ENCODE results near the gene LRMDA. TPM values are rescaled to one million over a fixed set of nuclear protein-coding genes. Genes with fewer than 3 reads are reported as not detected.
A peak's percentile ranks its signal among the peaks of the same experiment; 100 is the strongest.

Gene LRMDA
- total RNA-seq, 1 experiment from 2014 or later, result 7.9 TPM

DNA sequence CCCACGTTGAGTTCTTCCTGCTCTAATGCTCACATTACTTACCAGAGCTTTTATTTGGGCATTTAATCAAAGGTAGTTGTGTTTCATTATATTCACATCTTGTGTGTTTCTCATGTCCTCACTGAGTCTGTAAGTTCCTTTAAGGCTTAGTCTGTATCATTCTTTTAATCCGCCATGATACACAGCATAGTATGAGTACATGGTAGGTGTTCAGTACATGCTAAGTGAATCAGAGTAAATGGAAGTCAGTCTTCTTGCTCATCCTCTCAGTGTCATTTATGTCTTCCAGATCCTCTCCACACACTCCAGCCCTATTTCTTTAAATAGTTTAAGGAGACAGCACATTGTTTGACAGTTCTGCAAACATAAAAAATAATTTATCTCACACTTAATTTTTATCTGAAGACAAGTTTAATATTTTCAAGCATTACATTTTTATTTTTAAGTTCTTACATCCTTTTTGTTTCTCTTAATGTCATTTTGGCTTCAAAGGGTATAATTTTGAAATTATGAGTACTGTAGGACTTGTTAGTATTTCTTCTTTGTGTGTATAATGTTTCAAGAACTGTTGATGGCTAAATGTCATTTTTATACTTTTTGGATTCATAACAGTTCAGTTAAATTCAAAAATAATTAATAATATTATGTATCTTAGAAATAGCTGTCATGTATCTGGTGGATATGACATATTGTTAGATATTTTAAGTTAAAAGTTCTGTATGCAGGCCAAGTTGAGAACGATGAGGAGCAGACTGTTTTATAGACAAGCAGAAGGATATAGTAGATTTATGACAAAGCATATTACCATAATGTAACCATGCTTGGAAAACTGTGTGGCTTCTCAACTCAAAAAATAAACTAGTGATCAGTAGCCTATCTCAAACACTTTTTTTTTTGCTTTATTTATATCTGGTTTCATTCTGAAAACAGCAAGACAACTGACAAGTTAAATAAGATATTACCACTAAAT is 342.7 kb downstream of the LRMDA start:
- DNase-seq (ENCODE audit: low read depth), result no peak

DNA sequence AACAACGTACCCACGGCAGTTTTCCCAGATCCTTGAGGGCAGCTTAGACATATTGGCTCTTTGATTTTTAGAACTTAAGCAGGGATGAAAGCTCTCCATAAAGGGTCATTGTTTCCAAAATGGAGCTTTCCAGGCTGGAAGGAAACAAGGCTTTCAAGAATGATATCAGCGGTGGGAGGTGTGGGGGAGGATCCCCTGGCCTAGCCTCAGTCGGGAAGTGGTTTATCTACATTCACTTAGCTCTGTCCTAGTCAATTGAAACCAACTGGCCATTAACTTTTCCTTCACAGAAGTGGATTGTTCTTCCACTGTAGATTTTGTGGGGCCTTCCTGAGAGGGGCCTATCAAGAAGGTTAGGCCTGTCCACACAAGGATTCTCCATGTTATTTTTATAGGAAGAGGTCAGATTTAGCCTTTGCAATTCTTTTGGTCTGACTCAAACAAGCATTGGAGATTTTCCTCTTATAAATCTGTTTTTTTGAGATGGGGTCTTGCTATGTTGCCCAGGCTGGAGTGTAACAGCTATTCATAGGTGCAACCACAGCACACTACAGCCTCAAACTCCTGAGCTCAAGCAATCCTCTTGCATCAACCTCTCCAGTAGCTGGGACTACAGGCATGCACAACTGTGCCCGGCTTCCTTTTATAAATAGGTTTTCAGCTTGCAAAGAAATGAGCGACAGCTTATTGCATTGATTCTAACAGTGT is 343.5 kb downstream of the LRMDA start:
- peak; percentile 73 for DNase-seq (ENCODE audit: low read depth)

DNA sequence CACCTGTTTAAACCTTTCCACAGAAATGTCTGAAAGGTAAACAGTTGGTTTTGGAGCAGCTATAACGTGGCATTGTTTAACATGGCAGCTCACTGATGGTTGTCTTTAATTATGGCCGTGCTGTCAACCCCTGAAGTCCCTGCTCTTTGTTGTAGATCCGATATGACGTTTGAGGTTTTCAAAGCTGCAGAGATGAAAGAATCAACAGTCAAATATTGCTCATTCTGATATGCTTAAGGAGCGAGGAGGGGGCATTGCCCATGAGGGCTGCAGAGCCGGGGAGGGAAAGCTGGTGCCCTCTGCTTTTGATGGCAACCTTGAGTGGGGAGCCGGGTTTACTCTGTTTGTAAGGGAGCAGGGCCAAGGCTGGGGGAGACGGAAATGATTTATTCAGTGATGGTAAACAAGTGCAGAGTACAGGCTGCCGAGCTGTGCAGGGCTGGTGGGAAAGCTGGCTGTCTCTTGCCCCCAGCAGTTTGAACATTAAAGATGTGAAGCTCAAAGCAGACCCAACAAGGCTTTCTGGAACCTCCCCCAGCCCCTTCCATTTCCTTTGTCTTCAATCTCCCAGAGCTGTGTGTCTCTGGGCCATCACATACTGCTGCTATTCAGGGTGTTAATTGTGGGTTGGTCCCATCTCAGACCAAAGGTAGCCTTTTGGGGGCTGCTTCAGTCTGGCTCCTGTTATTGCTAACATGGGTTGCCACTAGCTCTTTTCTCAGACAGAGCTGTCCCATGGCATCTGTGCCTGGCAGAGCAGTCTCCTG is 345.5 kb downstream of the LRMDA start:
- no peak for DNase-seq (ENCODE audit: low read depth)

DNA sequence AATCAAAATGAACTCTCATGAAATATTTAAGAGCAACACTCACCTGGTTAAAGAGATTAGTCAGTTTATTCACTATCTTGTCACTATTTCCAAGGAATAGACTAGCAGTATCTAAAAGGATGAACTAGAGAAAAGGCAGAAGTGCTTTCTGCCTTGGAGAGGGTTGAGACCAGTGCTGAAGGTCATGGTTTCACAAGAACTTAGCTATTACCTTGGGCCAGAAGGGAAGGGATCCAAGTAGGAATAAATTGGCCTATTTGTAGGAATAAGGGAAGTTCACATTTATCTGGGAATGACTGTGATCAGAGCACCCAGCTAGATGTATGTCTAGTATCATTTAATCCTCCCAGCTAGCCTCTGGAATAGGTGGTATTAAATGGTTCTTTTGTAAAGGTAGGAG is 347.2 kb downstream of the LRMDA start:
- DNase-seq (ENCODE audit: low read depth), result no peak

DNA sequence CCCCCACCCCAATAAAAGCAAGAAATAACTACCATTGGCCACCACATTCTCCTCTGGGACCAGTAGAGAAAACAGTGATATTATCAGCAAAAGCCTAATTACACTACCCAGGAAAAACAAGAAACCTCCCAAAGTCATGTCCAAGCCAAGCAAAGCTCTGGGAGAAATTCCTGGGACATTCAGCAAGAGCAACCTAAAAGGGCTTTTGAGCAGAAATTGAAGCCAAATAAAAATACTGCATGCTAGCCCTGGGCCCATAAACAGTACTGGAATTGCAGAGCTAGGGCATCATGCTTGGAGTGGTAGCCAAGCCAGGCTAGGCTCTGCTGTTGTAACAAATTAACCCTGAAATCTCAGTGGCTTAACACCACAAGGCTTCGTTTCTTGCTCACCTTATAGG is 347.9 kb downstream of the LRMDA start:
- no peak for DNase-seq (ENCODE audit: low read depth)

DNA sequence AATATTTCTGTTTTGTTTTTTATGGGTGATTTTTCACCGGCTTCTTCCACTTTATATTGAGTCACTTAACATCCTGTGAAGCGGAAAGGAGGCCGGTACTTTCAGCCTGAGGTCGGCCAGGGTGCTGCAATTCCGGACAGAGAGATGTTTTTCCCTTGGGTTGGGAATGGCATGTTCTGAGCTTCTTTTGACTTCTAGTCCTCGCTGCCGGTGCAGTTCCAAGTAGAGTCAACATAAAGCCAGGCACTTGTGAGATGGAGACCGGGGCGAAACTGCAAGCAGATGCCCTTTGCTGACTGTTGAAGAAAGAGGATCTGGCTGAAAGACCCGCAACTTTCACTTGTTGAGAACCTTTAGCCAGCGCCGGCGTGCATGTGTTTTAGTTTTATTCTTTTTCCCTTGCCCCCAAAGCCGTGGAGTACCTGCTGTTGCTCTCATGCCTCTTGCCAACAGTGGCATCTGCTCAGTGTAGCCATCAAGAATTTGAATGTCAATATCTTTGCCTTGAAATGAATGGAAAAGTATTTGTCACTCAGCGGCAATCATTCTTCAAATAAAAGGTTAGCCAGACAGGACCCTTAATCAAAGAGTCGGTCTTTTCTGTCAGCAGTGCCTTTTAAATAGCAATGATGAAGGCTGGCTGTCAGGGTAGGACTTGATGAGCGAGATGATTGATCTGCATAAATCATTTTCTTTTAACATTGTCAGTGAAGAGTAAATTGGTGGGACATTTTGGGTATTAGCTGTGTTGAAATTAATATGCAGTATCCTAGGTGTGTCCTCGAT is 351.2 kb downstream of the LRMDA start:
- no peak for DNase-seq (ENCODE audit: low read depth)

DNA sequence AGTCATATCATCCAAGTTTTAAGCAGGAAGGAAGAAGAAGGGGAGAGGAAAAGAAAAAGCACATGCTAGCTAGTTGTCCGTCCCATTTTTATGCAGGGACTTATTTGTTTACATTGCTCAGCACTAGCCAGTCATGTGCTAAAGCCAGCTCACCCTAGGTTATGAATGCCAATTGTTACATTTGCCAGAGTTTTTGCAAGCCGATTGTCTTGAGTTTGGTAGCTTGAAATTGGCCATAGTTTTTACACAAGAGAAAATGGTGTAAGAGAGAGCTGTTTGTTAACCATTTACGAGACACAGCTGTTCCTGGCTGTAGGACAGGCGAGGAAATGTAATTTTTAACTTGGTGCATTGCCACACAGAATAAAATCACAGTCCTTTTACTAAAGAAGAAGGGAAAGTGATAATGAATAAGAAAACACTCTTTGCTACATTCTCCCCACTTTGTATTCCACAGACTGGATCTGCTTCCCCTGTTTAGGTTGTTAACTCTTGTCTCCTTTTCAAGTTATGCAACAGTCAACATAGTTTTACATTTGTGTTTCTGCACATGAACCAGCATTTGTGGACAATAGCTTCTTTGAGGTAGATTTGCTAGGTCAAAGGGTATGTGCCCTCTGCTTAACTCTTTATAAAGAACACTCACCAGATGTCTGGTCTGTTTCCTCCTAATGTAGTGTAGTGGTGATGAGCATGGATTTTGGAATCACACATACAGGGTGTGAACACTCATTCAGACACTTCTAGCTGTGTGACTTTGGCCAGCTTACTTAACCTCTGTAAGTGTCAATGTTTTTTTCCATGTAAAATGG is 357.2 kb downstream of the LRMDA start:
- DNase-seq (ENCODE audit: low read depth), result peak; percentile 20

DNA sequence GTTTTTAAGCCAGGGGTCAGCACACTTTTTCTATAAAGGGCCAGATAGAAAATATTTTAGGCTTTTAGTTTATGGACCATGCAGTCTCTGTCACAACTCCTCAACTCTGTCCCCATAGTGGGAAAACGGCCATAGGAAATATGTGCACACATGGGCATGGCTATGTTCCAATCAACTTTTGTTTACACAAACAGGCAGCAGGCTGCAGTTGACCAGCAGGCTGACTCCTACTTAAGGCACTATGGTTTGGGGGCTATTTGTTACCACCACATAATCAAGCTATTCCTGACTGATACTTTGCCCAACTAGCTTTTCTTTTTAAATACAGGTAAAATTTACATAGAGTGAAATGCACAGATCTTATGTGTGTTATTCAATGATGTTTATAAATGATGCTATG is 362.4 kb downstream of the LRMDA start:
- DNase-seq (ENCODE audit: low read depth), result no peak

DNA sequence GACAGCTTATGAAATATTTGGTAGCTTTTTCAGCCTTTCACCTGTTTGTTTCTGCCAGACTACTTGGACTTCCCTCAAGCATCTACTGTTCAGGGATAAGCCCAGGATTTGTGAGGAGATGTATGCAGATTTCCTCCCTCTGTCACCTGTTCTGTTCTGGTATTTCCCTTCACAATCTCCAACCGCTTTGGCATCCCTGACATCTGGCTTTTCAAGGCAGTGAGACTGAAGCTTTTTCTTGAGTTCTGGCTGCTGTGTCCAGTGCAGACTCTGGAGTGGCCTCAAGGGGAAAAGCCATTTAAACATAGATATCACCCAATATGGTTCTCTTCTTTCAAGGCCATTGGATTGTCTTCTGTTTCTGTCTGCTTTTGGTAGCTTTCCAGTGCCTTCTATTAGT is 369.7 kb downstream of the LRMDA start:
- DNase-seq (ENCODE audit: low read depth), result no peak

DNA sequence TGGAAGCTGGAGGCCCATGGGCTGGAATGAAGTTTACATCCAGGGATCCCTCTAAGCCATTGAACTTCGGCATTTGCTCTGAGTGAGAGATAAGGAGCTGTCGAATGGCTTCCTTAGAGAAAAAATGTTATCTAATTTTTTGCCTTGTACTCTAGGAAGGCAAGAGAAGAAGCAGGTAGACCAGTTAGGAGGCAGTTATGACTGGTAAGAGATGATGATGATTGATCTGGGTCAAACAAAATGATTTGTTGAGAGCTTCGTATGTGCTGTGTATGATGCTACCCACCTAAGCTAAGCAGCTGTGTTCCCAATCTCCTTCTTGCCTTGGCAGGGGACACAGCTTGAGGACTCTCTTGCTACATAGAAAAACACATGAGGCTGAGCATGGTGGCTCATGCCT is 370.2 kb downstream of the LRMDA start:
- DNase-seq (ENCODE audit: low read depth), result no peak

DNA sequence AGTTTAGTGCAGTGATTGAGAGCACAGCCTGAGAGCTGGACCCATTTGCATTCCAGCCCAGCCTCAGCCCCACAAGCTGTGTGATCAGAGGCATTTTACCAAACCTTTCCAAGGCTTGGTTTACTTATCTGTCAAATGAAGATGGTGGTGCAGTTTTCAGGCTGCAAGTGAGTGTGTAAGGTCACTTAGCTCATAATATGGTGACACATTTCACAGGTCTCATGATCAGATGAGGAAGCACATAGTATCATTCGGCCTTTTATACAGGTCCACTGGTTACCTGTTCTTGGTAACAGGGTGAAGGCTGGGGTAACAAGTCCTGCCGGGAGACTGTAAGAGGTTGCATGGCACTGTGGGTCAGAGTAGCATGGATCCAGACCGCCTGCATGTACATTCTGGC is 371.7 kb downstream of the LRMDA start:
- DNase-seq (ENCODE audit: low read depth), result no peak

DNA sequence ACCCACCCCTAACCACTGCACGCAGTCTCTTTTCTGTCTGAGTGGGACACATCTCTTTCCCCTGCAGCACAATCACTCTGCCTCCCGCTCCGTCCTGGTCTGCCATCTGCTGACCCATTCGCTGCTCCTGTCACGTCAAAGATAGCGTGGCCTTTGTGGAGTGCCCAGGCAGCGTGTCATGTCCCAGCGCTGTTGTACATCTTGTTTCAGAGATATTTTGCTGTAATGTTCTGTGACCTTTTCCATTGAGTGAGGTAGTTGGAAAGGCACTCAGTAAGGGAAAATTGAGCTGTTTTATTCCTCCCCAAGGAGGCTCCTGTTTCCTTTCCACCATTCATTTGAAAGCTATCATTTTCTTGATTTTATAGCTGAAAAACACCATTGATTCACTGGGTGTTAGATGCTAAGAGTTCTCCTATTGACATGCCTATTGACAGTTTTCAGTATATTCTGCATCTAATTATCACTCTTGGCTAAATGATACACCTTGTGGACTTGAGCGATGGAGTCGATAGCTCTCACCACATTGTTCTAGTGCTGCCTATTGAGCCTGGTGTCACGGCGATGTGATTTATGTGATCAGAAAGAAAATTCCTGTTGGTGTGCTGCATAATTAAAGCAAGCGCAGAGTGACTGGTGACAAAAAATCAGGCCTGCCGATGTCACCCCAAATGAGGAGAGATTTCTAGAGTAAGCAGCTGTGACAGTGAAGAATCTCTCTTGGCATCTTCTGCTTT is 372.6 kb downstream of the LRMDA start:
- DNase-seq (ENCODE audit: low read depth), result no peak

DNA sequence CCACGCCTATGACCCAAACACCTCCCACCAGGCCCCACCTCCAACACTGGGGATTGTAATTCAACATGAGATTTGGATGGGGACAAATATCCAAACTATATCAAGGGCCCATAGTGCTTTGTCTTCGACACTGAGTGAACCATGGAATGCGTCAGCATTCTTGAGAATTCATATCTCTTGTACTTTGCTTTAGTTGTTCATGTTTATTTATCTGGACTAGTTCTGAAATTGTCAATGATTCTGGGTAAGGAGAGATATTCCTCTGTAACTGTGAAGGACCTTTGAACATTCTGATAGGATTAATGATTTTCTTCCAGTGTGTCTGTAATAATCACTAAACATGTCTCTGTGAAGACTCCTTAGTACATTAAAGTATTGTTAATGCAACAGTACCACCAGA is 374.8 kb downstream of the LRMDA start:
- no peak for DNase-seq (ENCODE audit: low read depth)

DNA sequence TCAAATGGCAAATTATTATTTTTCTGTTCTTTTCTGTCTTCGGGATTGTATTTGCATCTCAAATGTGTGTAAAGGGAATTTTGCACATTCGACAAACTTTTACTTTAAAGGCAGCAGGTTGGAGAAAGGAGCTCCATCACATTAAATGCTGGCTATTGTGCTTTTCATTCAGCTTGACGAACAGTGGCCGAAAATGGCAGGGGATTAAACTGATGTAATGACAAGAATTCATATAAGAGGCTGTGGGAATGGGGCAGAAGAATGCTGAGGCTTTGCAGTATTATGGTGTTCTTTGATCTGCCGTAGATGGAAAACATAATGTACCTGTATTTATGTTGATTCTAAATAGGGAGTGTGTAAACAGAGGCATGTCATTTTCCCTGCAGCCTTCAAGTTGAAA is 376.0 kb downstream of the LRMDA start:
- DNase-seq (ENCODE audit: low read depth), result no peak

DNA sequence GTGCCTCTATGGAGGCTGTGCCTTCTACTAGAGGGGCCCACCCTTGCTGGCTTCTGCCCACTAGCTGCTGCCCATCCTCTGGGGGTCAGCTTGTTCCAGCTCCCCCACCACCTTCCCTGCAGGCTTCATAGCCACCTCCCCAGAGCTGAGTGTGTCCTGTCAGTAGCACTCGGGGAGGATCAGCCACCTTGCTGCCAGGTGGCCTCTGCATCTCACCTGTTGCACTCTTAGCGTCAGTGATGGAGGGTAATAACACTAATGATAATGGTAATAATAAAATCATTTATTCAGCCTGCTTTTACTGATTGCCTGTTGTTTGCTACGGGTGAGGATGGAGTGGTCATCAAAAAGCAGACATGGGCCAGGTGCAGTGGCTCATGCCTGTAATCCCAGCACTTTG is 377.6 kb downstream of the LRMDA start:
- no peak for DNase-seq (ENCODE audit: low read depth)

DNA sequence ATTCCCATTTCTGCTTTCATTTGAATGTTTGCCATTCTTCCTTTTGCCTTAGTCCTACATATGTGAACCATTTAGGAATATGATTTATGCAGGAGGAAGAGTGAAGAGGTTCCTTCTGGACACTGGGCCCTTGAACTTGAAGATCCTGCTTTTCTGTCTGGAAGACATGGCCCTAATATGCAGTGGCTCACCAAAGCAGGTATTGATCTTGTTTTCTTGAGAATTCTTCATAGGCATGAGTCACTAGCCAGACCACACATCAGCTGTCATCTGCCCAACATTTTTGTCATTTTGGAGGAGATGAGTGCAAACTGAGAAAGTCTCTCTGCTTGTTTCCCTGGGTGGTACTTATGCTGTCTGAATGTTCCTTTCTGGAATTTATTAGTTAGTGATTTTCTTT is 382.6 kb downstream of the LRMDA start:
- DNase-seq (ENCODE audit: low read depth), result no peak

DNA sequence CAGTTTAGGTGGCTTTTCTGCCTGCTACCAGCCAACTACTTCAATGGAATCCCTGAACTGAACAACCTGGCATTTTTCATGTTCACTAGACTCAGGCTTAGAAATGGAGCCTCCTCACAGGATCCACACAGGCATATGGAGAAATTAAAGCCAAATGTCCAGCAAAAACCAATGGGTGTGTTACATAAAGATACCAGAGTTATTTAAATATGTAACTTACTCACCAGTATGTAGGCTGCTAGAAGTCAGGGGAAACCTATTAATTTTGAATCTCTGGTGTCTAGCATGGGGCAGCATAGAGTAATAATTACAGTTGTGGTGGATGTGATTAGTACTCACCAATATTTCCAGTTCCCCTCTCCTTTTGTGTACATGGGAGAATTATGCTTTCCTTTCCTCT is 383.6 kb downstream of the LRMDA start:
- DNase-seq (ENCODE audit: low read depth), result no peak

DNA sequence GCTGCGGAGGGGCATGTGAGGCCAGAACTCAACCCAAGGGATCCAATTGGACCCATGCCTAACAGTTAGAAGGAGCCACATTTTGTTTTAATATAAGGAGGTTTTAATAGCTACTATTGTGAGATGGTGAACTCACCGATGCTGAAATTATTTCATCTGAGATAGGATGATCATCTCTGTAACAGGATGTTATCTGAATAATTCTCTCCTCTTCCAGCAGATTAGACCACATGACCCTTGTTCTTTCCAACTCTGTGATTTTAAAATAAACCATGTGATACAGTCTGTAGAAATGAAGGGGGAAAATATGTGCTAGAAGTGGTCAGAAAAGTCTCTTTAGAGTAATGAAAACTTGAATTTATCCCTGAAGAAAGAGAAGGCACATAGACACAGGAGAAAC is 385.8 kb downstream of the LRMDA start:
- DNase-seq (ENCODE audit: low read depth), result no peak

DNA sequence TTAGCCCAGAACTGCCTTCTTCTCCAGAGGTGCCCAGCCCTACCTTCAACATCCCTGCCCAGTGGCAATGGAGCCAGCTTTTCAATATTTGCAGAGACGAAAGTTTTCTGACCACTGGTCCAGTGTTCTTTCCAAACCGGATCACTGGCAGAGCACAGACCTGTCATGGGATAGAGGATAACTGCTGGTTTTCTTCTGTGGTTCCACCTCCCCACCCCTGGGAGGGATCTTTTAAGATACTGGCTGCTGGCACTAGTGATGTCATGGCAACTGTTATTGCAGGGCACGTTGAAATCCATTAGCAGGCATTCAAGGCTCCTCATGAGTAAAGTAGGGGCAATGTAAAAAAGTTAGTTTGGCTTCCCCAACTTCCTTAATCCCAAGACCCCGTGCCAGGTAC is 387.1 kb downstream of the LRMDA start:
- DNase-seq (ENCODE audit: low read depth), result no peak

DNA sequence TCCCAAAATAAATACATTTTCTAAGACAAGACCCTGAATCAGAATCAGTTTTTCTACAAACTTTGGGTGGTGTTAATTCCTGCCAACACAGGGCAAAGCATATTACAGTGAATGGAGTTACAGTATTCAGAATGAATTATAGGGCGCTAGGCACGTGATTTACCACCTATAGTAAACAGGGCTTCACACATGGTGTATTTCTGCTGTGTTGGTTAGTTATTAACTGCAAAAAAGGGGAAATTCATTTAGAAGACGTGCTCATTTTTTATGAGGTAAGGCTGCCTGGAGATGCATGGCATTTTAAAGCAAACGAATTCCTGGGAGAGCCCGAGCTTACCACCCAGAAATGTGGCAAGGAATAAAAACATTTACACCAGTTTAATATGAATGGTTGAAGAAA is 393.8 kb downstream of the LRMDA start:
- DNase-seq (ENCODE audit: low read depth), result no peak

Data from RPMI7951 (cell line).